ENCODE measurements around the gene UBE2L5.
"Not testable (repeated sequence)": the region's sequence is repeated elsewhere in the genome, so short reads cannot be mapped to it uniquely, and the experiment has no call there.

The UBE2L5 gene

GRCh38 chr13:30440910-30441703, 18.8 kb downstream of the UBE2L5 start:
- H3K4me1 ChIP-seq, result peaks cover 40 to 62% (median 52%) of the 10 kb centered on the region in 10 experiments
- H3K27ac ChIP-seq, result peak overlapping the region in 4 of 11 experiments; percentile 1 to 42 (median 6); a peak in 3 of 22 replicates
- H4K20me1 ChIP-seq, result no peaks in the 10 kb centered on the region
- peak overlapping the region in 9 of 11 experiments; percentile 15 to 95 (median 83); a peak in 16 of 22 replicates for H3K4me2 ChIP-seq
- TF ChIP-seq Cebpa-rat (IDR thresholded peaks at IDR 0.05), result no peak
- no peak overlapping the region for H3K9ac ChIP-seq
- no peaks in the 10 kb centered on the region for H3K27me3 ChIP-seq
- H3K4me3 ChIP-seq, result no peak overlapping the region
- H3K9me3 ChIP-seq (replicated peaks in 1 of 11), result peaks cover 0 to 29% (median 10%) of the 10 kb centered on the region in 11 experiments; a peak in 13 of 22 replicates
- H3K36me3 ChIP-seq, result no peaks in the 10 kb centered on the region

GRCh38 chr13:30442926-30443325, 20.6 kb downstream of the UBE2L5 start:
- H3K9ac ChIP-seq, result peak overlapping the region in 6 of 11 experiments; percentile 76 to 92 (median 88); a peak in 6 of 22 replicates
- H3K27me3 ChIP-seq, result no peaks in the 10 kb centered on the region
- H3K9me3 ChIP-seq (replicated peaks in 1 of 11), result peaks cover 0 to 29% (median 10%) of the 10 kb centered on the region in 11 experiments; a peak in 13 of 22 replicates
- H3K4me3 ChIP-seq, result no peak overlapping the region
- H3K36me3 ChIP-seq, result no peaks in the 10 kb centered on the region
- peak overlapping the region in 8 of 11 experiments; percentile 84 to 96 (median 92); a peak in 15 of 22 replicates for H3K27ac ChIP-seq
- peak overlapping the region; percentile 47 to 95 (median 93); a peak in 21 of 22 replicates for H3K4me2 ChIP-seq
- H4K20me1 ChIP-seq, result no peaks in the 10 kb centered on the region
- no peak for TF ChIP-seq Cebpa-rat (IDR thresholded peaks at IDR 0.05)
- H3K4me1 ChIP-seq, result peaks cover 44 to 80% (median 70%) of the 10 kb centered on the region in 10 experiments

DNA sequence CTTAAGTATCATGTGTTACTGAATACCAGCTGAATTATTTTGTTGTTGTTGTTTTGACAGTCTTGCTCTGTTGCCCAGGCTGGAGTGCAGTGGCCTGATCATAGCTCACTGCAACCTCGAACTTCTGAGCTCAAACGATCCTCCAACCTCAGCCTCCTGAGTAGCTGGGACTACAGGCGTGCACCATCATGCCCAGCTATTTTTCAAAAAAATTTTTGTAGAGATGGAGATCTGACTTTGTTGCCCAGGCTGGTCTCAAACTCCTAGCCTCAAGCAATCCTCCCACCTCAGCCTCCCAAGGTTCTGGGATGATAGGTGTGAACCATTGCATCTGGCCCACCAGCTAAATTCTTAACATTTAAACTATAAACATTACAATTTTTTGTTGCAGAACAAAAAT, 21.2 kb downstream of the UBE2L5 start:
- peaks cover 44 to 81% (median 75%) of the 10 kb centered on the region in 10 experiments for H3K4me1 ChIP-seq
- H3K9me3 ChIP-seq (replicated peaks in 1 of 11), result peaks cover 0 to 29% (median 10%) of the 10 kb centered on the region in 11 experiments; a peak in 13 of 22 replicates
- H4K20me1 ChIP-seq, H3K36me3 ChIP-seq, H3K27me3 ChIP-seq: not testable (repeated sequence)
- peak overlapping the region in 9 of 11 experiments; percentile 35 to 96 (median 89); a peak in 17 of 22 replicates for H3K27ac ChIP-seq
- H3K4me3 ChIP-seq, result peak overlapping the region in 5 of 10 experiments; percentile 35 to 68 (median 43); a peak in 6 of 20 replicates
- H3K4me2 ChIP-seq, result peak overlapping the region; percentile 47 to 95 (median 93)
- peak overlapping the region in 9 of 11 experiments; percentile 49 to 92 (median 79); a peak in 14 of 22 replicates for H3K9ac ChIP-seq

- H3K4me3 ChIP-seq, result peak overlapping the region in 8 of 10 experiments; percentile 22 to 68 (median 38); a peak in 10 of 20 replicates
- H3K4me2 ChIP-seq, result peak overlapping the region; percentile 47 to 95 (median 93)
- peak overlapping the region in 9 of 11 experiments; percentile 35 to 96 (median 89); a peak in 17 of 22 replicates for H3K27ac ChIP-seq
- no peaks in the 10 kb centered on the region for H4K20me1 ChIP-seq
- peaks cover 44 to 81% (median 77%) of the 10 kb centered on the region in 10 experiments for H3K4me1 ChIP-seq
- H3K9me3 ChIP-seq (replicated peaks in 1 of 11), result peaks cover 0 to 29% (median 10%) of the 10 kb centered on the region in 11 experiments; a peak in 13 of 22 replicates
- peaks cover 0 to 6% (median 0%) of the 10 kb centered on the region in 11 experiments; a peak in 5 of 22 replicates for H3K36me3 ChIP-seq
- TF ChIP-seq Cebpa-rat (IDR thresholded peaks at IDR 0.05), result peak in 1 of 11 experiments; percentile 37; a peak in 1 of 22 replicates
- peak overlapping the region in 9 of 11 experiments; percentile 49 to 92 (median 79); a peak in 17 of 22 replicates for H3K9ac ChIP-seq
- no peaks in the 10 kb centered on the region for H3K27me3 ChIP-seq
Observed at GRCh38 chr13:30443957-30444404, 21.7 kb downstream of the UBE2L5 start.

GRCh38 chr13:30446126-30446500, 23.8 kb downstream of the UBE2L5 start:
- peak in 1 of 11 experiments; percentile 4; a peak in 1 of 22 replicates for TF ChIP-seq Cebpa-rat (IDR thresholded peaks at IDR 0.05)
- Histone ChIP-seq H3K27ac (peak overlapping the region in 10 of 11 experiments; percentile 44 to 96 (median 88); a peak in 20 of 22 replicates), H3K9me3 (replicated peaks in 1 of 11) (peaks cover 0 to 14% (median 8%) of the 10 kb centered on the region in 11 experiments; a peak in 12 of 22 replicates), H3K27me3 (no peaks in the 10 kb centered on the region), H3K36me3 (peaks cover 0 to 18% (median 8%) of the 10 kb centered on the region in 11 experiments; a peak in 10 of 22 replicates), H3K4me1 (peaks cover 43 to 78% (median 71%) of the 10 kb centered on the region in 10 experiments), H3K4me3 (peak overlapping the region; percentile 43 to 71 (median 64)), H3K9ac (peak overlapping the region; percentile 46 to 92 (median 79); a peak in 21 of 22 replicates), H3K4me2 (peak overlapping the region; percentile 82 to 95 (median 93)), H4K20me1 (no peaks in the 10 kb centered on the region)

DNA sequence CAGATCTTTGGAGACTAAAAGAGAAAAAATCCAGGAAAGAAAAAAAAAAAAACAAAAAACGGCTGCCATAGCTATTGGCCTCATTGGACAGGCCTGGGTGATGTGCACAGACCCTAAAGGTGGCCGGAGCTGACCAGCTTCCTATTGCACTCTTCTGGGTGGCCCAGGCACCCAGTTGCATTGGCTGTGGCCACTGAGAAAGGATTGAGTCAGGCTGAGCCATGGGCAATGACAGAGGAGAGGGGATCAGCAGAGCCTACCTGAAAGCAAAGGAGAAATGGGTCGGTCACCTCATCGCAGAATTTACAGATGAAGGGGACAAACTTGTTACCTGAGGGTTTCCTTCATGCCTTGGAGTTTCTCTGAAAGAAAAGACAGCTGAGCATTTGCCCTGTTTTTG, 26.1 kb downstream of the UBE2L5 start:
- H3K27me3 ChIP-seq, result no peaks in the 10 kb centered on the region
- TF ChIP-seq Cebpa-rat (IDR thresholded peaks at IDR 0.05), result no peak
- H3K4me1 ChIP-seq, result peaks cover 30 to 59% (median 55%) of the 10 kb centered on the region in 10 experiments
- H3K27ac ChIP-seq, result no peak overlapping the region
- no peak overlapping the region for H3K9ac ChIP-seq
- H3K36me3 ChIP-seq, result peaks cover 0 to 18% (median 10%) of the 10 kb centered on the region in 11 experiments; a peak in 10 of 22 replicates
- no peak overlapping the region for H3K4me3 ChIP-seq
- no peaks in the 10 kb centered on the region for H4K20me1 ChIP-seq
- peak overlapping the region in 8 of 11 experiments; percentile 83 to 95 (median 92); a peak in 15 of 22 replicates for H3K4me2 ChIP-seq
- 0 out of 22 replicates have a peak, but pooled peaks cover 0 to 3% (median 0%) of the 10 kb centered on the region in 11 experiments for H3K9me3 ChIP-seq (replicated peaks in 1 of 11)

- H3K4me1 ChIP-seq, result peaks cover 23 to 57% (median 46%) of the 10 kb centered on the region in 10 experiments
- no peak overlapping the region for H3K27ac ChIP-seq
- no peak for TF ChIP-seq Cebpa-rat (IDR thresholded peaks at IDR 0.05)
- H3K4me2 ChIP-seq, result no peak overlapping the region
- 0 out of 22 replicates have a peak, but pooled peaks cover 0 to 3% (median 0%) of the 10 kb centered on the region in 11 experiments for H3K9me3 ChIP-seq (replicated peaks in 1 of 11)
- H3K4me3 ChIP-seq, result no peak overlapping the region
- peaks cover 0 to 18% (median 10%) of the 10 kb centered on the region in 11 experiments; a peak in 10 of 22 replicates for H3K36me3 ChIP-seq
- no peaks in the 10 kb centered on the region for H3K27me3 ChIP-seq
- no peaks in the 10 kb centered on the region for H4K20me1 ChIP-seq
- H3K9ac ChIP-seq, result no peak overlapping the region
Observed at GRCh38 chr13:30450066-30450465, 27.8 kb downstream of the UBE2L5 start.

GRCh38 chr13:30451476-30451875, 29.2 kb downstream of the UBE2L5 start:
- H3K4me3 ChIP-seq; H3K9me3 ChIP-seq (replicated peaks in 1 of 11); H3K9ac ChIP-seq; H3K27ac ChIP-seq; H3K27me3 ChIP-seq; H4K20me1 ChIP-seq; H3K4me2 ChIP-seq: not testable (repeated sequence)
- Histone ChIP-seq H3K36me3 (peaks cover 0 to 18% (median 10%) of the 10 kb centered on the region in 11 experiments; a peak in 10 of 22 replicates), H3K4me1 (peaks cover 10 to 48% (median 36%) of the 10 kb centered on the region in 10 experiments; a peak in 19 of 20 replicates)

All from BLaER1 treated with 17β-estradiol and CSF1 and Interleukin-3, amounts not matched to agents 10 nM and 100 nM (cell line).